Neural cell (in vitro differentiated cells): ENCODE measurements around the gene SESN2.

Experiments
- EP300 ChIP-seq: fragments of 450-650 bp; conservative IDR thresholded peaks from 2 replicates; pipeline ENCODE4 v1.6.1; 2014; ENCODE audit warnings: antibody characterized with exemption, mild to moderate bottlenecking, moderate library complexity; ENCODE audit not compliant: poor library complexity, severe bottlenecking
- EZH2 ChIP-seq: fragments of 200-600, 300-800 bp; shearing (Covaris generic), sonication (generic); IDR thresholded peaks from 2 replicates; pipeline ENCODE4 v1.6.1; 2014; ENCODE audit warnings: antibody characterized with exemption, low read length, borderline replicate concordance, mild to moderate bottlenecking; ENCODE audit not compliant: insufficient read depth, poor library complexity, severe bottlenecking
- POLR2AphosphoS5 ChIP-seq: IDR thresholded peaks from 2 replicates; pipeline ENCODE4 v1.6.1; 2012
- RAD21 ChIP-seq: fragments of 450-650 bp; conservative IDR thresholded peaks from 2 replicates; pipeline ENCODE4 v1.6.1; 2014; ENCODE audit warnings: antibody characterized with exemption, mild to moderate bottlenecking, moderate library complexity
- SMC3 ChIP-seq: fragments of 450-650 bp; conservative IDR thresholded peaks from 2 replicates; pipeline ENCODE4 v1.6.1; 2014; ENCODE audit warnings: antibody characterized with exemption, mild to moderate bottlenecking, moderate library complexity; ENCODE audit not compliant: poor library complexity
- TAF1 ChIP-seq: IDR thresholded peaks from 2 replicates; pipeline ENCODE4 v1.6.1; 2012; ENCODE audit warnings: low read depth
- TF ChIP-seq, protein P1 (sequence below): fragments of 450-650 bp; IDR thresholded peaks from 2 replicates; pipeline ENCODE4 v1.5.1; 2014; ENCODE audit warnings: antibody characterized with exemption, mild to moderate bottlenecking, moderate library complexity; ENCODE audit not compliant: poor library complexity, severe bottlenecking

DNA sequence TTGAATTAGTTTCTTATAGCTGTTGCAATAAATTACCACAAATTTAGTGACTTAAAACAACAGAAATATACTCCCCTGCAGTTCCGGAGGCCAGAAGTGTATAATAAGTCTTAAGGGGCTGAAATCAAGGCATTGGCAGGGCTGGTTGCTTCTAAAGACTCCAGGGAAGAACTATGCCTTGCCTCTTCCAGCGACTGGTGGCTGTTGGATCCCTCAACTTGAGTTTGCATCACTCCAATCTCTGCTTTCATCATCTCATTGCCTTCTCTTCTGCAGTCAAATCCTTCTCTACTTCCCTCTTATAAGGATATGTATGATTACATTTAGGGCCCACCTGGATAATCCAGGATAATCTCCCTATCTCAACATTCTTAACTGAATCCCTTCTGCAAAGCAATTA lies 50.4 kb downstream of the SESN2 start:
- TF ChIP-seq, protein P1, sequence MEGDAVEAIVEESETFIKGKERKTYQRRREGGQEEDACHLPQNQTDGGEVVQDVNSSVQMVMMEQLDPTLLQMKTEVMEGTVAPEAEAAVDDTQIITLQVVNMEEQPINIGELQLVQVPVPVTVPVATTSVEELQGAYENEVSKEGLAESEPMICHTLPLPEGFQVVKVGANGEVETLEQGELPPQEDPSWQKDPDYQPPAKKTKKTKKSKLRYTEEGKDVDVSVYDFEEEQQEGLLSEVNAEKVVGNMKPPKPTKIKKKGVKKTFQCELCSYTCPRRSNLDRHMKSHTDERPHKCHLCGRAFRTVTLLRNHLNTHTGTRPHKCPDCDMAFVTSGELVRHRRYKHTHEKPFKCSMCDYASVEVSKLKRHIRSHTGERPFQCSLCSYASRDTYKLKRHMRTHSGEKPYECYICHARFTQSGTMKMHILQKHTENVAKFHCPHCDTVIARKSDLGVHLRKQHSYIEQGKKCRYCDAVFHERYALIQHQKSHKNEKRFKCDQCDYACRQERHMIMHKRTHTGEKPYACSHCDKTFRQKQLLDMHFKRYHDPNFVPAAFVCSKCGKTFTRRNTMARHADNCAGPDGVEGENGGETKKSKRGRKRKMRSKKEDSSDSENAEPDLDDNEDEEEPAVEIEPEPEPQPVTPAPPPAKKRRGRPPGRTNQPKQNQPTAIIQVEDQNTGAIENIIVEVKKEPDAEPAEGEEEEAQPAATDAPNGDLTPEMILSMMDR, result no peak
- no peak for TF ChIP-seq EP300
- no peak for TF ChIP-seq EZH2
- no peak for TF ChIP-seq POLR2AphosphoS5
- TF ChIP-seq SMC3, result no peak
- no peak for TF ChIP-seq TAF1
- no peak for TF ChIP-seq RAD21
